ENCODE results near the gene FBXO36.

- no peak for TF ChIP-seq SP2 (IDR thresholded peaks at IDR 0.05; ENCODE audit: low read length)
- no peak for TF ChIP-seq CTCF (IDR thresholded peaks at IDR 0.05; ENCODE audit: control extremely low read depth in 1 of 3, insufficient read depth in 1 of 3, low read depth in 1 of 3, low read length in 3 of 3)
- TF ChIP-seq BACH1 (IDR thresholded peaks at IDR 0.05; ENCODE audit: low read length): no peak
- TF ChIP-seq RFX5 (IDR thresholded peaks at IDR 0.05; ENCODE audit: borderline replicate concordance, low read depth, low read length): no peak
- TF ChIP-seq GABPA (IDR thresholded peaks at IDR 0.05; ENCODE audit: borderline replicate concordance, insufficient read depth, low read length): no peak
- TF ChIP-seq MAX (IDR thresholded peaks at IDR 0.05): no peak
- no peak for TF ChIP-seq EZH2 (IDR thresholded peaks at IDR 0.05; ENCODE audit: low read depth, low read length, severe bottlenecking)
- no peak for TF ChIP-seq MAFK (IDR thresholded peaks at IDR 0.05; ENCODE audit: low read depth, low read length)
- TF ChIP-seq POLR2A (IDR thresholded peaks at IDR 0.05; ENCODE audit: control extremely low read depth in 1 of 2, low read depth in 2 of 2, low read length in 2 of 2): no peak
Measured at GRCh38 chr2:229945975-229946374, 23.7 kb downstream of the FBXO36 start.
